ENCODE data around the gene COPG1.

DNA sequence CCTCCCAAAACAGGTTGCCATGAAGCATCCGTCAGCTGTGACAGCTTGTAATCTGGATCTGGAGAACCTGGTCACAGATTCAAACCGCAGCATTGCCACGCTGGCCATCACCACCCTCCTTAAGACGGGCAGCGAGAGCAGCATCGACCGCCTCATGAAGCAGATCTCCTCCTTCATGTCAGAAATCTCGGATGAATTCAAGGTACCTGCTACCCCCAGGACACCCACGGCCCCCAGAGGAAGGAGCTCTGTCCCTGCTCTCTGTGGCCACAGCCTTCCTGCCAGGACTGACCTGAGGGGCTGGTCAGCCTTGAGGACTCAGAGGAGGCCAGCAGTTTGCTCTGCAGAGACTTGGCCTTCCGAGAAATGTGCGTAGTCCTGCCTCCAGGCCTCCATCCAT is 11.2 kb downstream of the COPG1 start:
- TF ChIP-seq NFYC (CRISPR knock-in tag; IDR thresholded peaks at IDR 0.05) (no peak), CEBPB (IDR thresholded peaks at IDR 0.05; ENCODE audit: borderline replicate concordance, low read depth, low read length) (no peak), HDAC6 (IDR thresholded peaks at IDR 0.05; ENCODE audit: low read depth, low read length) (no peak), ZNF263 (CRISPR knock-in tag; IDR thresholded peaks at IDR 0.05) (no peak), SOX6 (IDR thresholded peaks at IDR 0.05) (no peak), SOX6 (CRISPR knock-in tag; IDR thresholded peaks at IDR 0.05) (no peak), EP300 (IDR thresholded peaks at IDR 0.05; ENCODE audit: low read depth in 2 of 2, low read length in 2 of 2) (no peak), EP300 (CRISPR knock-in tag; IDR thresholded peaks at IDR 0.05; ENCODE audit: borderline replicate concordance) (no peak), PHB2 (IDR thresholded peaks at IDR 0.05; ENCODE audit: partially characterized antibody) (no peak)
- TF ChIP-seq, protein P1, sequence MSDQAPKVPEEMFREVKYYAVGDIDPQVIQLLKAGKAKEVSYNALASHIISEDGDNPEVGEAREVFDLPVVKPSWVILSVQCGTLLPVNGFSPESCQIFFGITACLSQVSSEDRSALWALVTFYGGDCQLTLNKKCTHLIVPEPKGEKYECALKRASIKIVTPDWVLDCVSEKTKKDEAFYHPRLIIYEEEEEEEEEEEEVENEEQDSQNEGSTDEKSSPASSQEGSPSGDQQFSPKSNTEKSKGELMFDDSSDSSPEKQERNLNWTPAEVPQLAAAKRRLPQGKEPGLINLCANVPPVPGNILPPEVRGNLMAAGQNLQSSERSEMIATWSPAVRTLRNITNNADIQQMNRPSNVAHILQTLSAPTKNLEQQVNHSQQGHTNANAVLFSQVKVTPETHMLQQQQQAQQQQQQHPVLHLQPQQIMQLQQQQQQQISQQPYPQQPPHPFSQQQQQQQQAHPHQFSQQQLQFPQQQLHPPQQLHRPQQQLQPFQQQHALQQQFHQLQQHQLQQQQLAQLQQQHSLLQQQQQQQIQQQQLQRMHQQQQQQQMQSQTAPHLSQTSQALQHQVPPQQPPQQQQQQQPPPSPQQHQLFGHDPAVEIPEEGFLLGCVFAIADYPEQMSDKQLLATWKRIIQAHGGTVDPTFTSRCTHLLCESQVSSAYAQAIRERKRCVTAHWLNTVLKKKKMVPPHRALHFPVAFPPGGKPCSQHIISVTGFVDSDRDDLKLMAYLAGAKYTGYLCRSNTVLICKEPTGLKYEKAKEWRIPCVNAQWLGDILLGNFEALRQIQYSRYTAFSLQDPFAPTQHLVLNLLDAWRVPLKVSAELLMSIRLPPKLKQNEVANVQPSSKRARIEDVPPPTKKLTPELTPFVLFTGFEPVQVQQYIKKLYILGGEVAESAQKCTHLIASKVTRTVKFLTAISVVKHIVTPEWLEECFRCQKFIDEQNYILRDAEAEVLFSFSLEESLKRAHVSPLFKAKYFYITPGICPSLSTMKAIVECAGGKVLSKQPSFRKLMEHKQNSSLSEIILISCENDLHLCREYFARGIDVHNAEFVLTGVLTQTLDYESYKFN (CRISPR knock-in tag; conservative IDR thresholded peaks at IDR 0.05) = no peak
- TF ChIP-seq, protein P2, sequence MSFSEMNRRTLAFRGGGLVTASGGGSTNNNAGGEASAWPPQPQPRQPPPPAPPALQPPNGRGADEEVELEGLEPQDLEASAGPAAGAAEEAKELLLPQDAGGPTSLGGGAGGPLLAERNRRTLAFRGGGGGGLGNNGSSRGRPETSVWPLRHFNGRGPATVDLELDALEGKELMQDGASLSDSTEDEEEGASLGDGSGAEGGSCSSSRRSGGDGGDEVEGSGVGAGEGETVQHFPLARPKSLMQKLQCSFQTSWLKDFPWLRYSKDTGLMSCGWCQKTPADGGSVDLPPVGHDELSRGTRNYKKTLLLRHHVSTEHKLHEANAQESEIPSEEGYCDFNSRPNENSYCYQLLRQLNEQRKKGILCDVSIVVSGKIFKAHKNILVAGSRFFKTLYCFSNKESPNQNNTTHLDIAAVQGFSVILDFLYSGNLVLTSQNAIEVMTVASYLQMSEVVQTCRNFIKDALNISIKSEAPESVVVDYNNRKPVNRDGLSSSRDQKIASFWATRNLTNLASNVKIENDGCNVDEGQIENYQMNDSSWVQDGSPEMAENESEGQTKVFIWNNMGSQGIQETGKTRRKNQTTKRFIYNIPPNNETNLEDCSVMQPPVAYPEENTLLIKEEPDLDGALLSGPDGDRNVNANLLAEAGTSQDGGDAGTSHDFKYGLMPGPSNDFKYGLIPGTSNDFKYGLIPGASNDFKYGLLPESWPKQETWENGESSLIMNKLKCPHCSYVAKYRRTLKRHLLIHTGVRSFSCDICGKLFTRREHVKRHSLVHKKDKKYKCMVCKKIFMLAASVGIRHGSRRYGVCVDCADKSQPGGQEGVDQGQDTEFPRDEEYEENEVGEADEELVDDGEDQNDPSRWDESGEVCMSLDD (CRISPR knock-in tag; IDR thresholded peaks at IDR 0.05; ENCODE audit: borderline replicate concordance) = no peak
- TF ChIP-seq, protein P3, sequence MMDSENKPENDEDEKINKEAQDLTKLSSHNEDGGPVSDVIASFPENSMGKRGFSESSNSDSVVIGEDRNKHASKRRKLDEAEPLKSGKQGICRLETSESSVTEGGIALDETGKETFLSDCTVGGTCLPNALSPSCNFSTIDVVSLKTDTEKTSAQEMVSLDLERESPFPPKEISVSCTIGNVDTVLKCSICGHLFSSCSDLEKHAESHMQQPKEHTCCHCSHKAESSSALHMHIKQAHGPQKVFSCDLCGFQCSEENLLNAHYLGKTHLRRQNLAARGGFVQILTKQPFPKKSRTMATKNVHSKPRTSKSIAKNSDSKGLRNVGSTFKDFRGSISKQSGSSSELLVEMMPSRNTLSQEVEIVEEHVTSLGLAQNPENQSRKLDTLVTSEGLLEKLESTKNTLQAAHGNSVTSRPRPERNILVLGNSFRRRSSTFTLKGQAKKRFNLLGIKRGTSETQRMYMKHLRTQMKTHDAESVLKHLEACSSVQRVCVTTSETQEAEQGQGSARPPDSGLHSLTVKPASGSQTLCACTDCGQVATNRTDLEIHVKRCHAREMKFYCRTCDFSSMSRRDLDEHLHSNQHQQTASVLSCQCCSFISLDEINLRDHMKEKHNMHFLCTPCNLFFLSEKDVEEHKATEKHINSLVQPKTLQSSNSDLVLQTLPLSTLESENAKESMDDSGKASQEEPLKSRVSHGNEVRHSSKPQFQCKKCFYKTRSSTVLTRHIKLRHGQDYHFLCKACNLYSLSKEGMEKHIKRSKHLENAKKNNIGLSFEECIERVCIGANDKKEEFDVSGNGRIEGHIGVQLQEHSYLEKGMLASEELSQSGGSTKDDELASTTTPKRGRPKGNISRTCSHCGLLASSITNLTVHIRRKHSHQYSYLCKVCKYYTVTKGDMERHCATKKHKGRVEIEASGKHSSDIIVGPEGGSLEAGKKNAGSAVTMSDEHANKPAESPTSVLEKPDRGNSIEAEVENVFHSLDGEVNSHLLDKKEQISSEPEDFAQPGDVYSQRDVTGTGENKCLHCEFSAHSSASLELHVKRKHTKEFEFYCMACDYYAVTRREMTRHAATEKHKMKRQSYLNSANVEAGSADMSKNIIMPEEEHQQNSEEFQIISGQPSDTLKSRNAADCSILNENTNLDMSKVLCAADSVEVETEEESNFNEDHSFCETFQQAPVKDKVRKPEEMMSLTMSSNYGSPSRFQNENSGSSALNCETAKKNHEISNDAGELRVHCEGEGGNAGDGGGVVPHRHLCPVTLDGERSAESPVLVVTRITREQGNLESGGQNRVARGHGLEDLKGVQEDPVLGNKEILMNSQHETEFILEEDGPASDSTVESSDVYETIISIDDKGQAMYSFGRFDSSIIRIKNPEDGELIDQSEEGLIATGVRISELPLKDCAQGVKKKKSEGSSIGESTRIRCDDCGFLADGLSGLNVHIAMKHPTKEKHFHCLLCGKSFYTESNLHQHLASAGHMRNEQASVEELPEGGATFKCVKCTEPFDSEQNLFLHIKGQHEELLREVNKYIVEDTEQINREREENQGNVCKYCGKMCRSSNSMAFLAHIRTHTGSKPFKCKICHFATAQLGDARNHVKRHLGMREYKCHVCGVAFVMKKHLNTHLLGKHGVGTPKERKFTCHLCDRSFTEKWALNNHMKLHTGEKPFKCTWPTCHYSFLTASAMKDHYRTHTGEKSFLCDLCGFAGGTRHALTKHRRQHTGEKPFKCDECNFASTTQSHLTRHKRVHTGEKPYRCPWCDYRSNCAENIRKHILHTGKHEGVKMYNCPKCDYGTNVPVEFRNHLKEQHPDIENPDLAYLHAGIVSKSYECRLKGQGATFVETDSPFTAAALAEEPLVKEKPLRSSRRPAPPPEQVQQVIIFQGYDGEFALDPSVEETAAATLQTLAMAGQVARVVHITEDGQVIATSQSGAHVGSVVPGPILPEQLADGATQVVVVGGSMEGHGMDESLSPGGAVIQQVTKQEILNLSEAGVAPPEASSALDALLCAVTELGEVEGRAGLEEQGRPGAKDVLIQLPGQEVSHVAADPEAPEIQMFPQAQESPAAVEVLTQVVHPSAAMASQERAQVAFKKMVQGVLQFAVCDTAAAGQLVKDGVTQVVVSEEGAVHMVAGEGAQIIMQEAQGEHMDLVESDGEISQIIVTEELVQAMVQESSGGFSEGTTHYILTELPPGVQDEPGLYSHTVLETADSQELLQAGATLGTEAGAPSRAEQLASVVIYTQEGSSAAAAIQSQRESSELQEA (CRISPR knock-in tag; IDR thresholded peaks at IDR 0.05; ENCODE audit: not compliant biosample characterization) = no peak
